Adrenal gland (tissue), 12 donors: ENCODE measurements around the gene AKAP1. TPM values are rescaled to one million over a fixed set of nuclear protein-coding genes. Genes with fewer than 3 reads are reported as not detected.
A peak's percentile ranks its signal among the peaks of the same experiment; 100 is the strongest.

Experiments
- DNase-seq, 7 donors: peaks; one replicate each; pipeline ENCODE4 v3.0.0-alpha.2; 2019 to 2020
- H3K27ac ChIP-seq, 5 donors: fragments of 200-600 bp; sonication (generic) in 4 of 5; 1 replicate in 3 of 5; 2 replicates in 2 of 5; pipeline versions ENCODE4 v1.5.1 to v1.8.0; 2016 to 2020; ENCODE audit warnings: mild to moderate bottlenecking in 1 of 5
- H3K27me3 ChIP-seq: fragments of 200-600 bp; 2 replicates; pipeline ENCODE4 v1.8.0; 2021
- H3K36me3 ChIP-seq, 2 donors: fragments of 200-600 bp; replicated peaks in 1 of 2; 1 replicate in 1 of 2; 2 replicates in 1 of 2; pipeline versions ENCODE4 v1.5.1 to v1.8.0; 2018 to 2022
- H3K4me1 ChIP-seq, 2 donors: fragments of 200-600 bp; replicated peaks in 1 of 2; 1 replicate in 1 of 2; 2 replicates in 1 of 2; pipeline versions ENCODE4 v1.5.1 to v1.8.0; 2018 to 2021
- H3K4me3 ChIP-seq, 4 donors: fragments of 200-600 bp; sonication (generic) in 3 of 4; one replicate each; pipeline ENCODE4 v1.5.1; 2016 to 2018
- H3K9me3 ChIP-seq, 3 donors: fragments of 200-600 bp; sonication (generic) in 1 of 3; replicated peaks in 1 of 3; 1 replicate in 2 of 3; 2 replicates in 1 of 3; pipeline versions ENCODE4 v1.5.1 to v1.8.0; 2016 to 2021
- CTCF ChIP-seq, 6 experiments: fragments of 450-650 bp in 4 of 6; fragments of 200-600 bp in 2 of 6; sonication (generic) in 1 of 6; IDR thresholded peaks; 1 replicate in 5 of 6; 2 replicates in 1 of 6; pipeline versions ENCODE4 v1.5.1 to v1.8.0; 2016 to 2021; ENCODE audit warnings: antibody characterized with exemption in 6 of 6, mild to moderate bottlenecking in 2 of 6, moderate library complexity in 1 of 6
- POLR2A ChIP-seq, 2 donors: fragments of 450-650 bp; IDR thresholded peaks; one replicate each; pipeline ENCODE4 v1.6.1; 2017; ENCODE audit warnings: antibody characterized with exemption in 2 of 2, mild to moderate bottlenecking in 2 of 2, moderate library complexity in 1 of 2
- WGBS, 4 donors: extraction: QIAGEN DNeasy Blood & Tissue Kit in 2 of 4; methylation state at CpG; one replicate each; pipeline versions ENCODE4 v1.1.5 to v1.1.7; 2013 to 2017; 5-methylcytosine and 5-hydroxymethylcytosine counted together
- intact Hi-C, 2 donors: fragments of 100-400 bp; cut with DNase I; formaldehyde crosslinking; loops; one replicate each; pipeline versions ENCODE4 v1.14.1 to v1.15.0; 2022 to 2023
- polyA plus RNA-seq, 3 donors: library from polyadenylated mRNA; stranded (reverse); fragments of 200-250 nt in 2 of 3; fragments of 350-450 nt in 1 of 3; fragmentation: Illumina TruSeq in 1 of 3; extraction: RNeasy Lipid Tissue Mini Kit (QIAGEN cat#74804) in 1 of 3; gene quantifications; one replicate each; pipeline ENCODE4 v1.2.3, GENCODE V29; 2013 to 2014
- total RNA-seq, 9 donors: library from RNA; depleted of rRNA in 4 of 9; stranded (reverse); fragments of >200 nt in 4 of 9; fragments of 120-200 nt in 1 of 9; fragmentation: NEBNext Ultra II Directional in 1 of 9; extraction: Animal tissue kit (Norgen Biotek cat#: 25700) in 1 of 9; gene quantifications; one replicate each; pipeline versions ENCODE4 v1.1.0 to v1.2.4, GENCODE V29; 2013 to 2023
- donor health status: healthy with polysubstance abuse.
- donor health status: Bipolar disorder and iron deficiency.
- donor health status: DM: yes; HTN: yes; CAD: no.
- donor health status: DM: no; HTN: no; CAD: no.
- donor health status: DM: no; HTN: no; CAD: no.
- donor health status: DM: yes; HTN: yes; CAD: no.

Gene AKAP1
- total and polyA plus RNA-seq, 12 donors, result 14.0 to 259 (median 29.4) TPM

- intact Hi-C loops, result loop anchor here in 1 of 2 donors (10.0 kb wide), 1 partner anchor 994 kb away; no protein-coding TSS in a partner anchor
Observed at GRCh38 chr17:57120814-57121213, 35.8 kb downstream of the AKAP1 start.

GRCh38 chr17:57121308-57122042, 36.4 kb downstream of the AKAP1 start:
- peaks cover 0 to 38% of the 10 kb centered on the region in 2 donors for H3K36me3 ChIP-seq
- TF ChIP-seq CTCF (IDR thresholded peaks at IDR 0.05) (peak; percentile 32 to 56 (median 50)), POLR2A (IDR thresholded peaks at IDR 0.05) (no peak)
- H3K4me1 ChIP-seq, result peaks cover 6 to 15% of the 10 kb centered on the region in 2 donors
- no peak overlapping the region for H3K4me3 ChIP-seq
- intact Hi-C loops, result loop anchor here in 1 of 2 donors (10.0 kb wide), 1 partner anchor 993 kb away; no protein-coding TSS in a partner anchor
- no peaks in the 10 kb centered on the region for H3K27me3 ChIP-seq
- WGBS, 4 donors, result 47 to 52% (median 51%) methylated on average over 11 to 12 of the region's 12 CpGs
- H3K27ac ChIP-seq, result peak overlapping the region in 1 of 5 donors; percentile 12
- peak; percentile 50 to 83 (median 73) for DNase-seq
- H3K9me3 ChIP-seq, result no peaks in the 10 kb centered on the region

More at GRCh38 chr17:57120814-57121213, 35.8 kb downstream of the AKAP1 start:
- peak in 2 of 7 donors; percentile 26 to 63 for DNase-seq
- Histone ChIP-seq H3K27me3 (no peaks in the 10 kb centered on the region), H3K4me1 (peaks cover 6 to 15% of the 10 kb centered on the region in 2 donors), H3K36me3 (peaks cover 0 to 45% of the 10 kb centered on the region in 2 donors), H3K27ac (peak overlapping the region in 1 of 5 donors; percentile 15), H3K9me3 (no peaks in the 10 kb centered on the region), H3K4me3 (no peak overlapping the region)
- TF ChIP-seq CTCF (IDR thresholded peaks at IDR 0.05) (no peak), POLR2A (IDR thresholded peaks at IDR 0.05) (no peak)

- TF ChIP-seq CTCF (IDR thresholded peaks at IDR 0.05) (no peak), POLR2A (IDR thresholded peaks at IDR 0.05) (no peak)
- H3K9me3 ChIP-seq, result no peaks in the 10 kb centered on the region
Observed at GRCh38 chr17:57124053-57124452, 39.0 kb downstream of the AKAP1 start.

GRCh38 chr17:57125406-57125805, 40.4 kb downstream of the AKAP1 start:
- DNase-seq, result no peak
- Histone ChIP-seq H3K9me3 (no peaks in the 10 kb centered on the region), H3K4me1 (peaks cover 6 to 14% of the 10 kb centered on the region in 2 donors), H3K4me3 (no peak overlapping the region), H3K36me3 (peaks cover 0 to 8% of the 10 kb centered on the region in 2 donors), H3K27me3 (no peaks in the 10 kb centered on the region), H3K27ac (no peak overlapping the region)
- intact Hi-C loops, result loop anchor here in 1 of 2 donors (5.0 to 10.0 kb wide), 2 partner anchors 622 to 989 kb away; partner anchors contain the start of gene CCDC182
- WGBS, 4 donors, result 93 to 100% (median 97%) methylated on average over 2 of the region's 2 CpGs
- TF ChIP-seq CTCF (IDR thresholded peaks at IDR 0.05) (no peak), POLR2A (IDR thresholded peaks at IDR 0.05) (no peak)

More at GRCh38 chr17:57124053-57124452, 39.0 kb downstream of the AKAP1 start:
- Histone ChIP-seq H3K4me3 (no peak overlapping the region), H3K36me3 (peaks cover 0 to 15% of the 10 kb centered on the region in 2 donors), H3K27ac (no peak overlapping the region), H3K4me1 (peaks cover 6 to 15% of the 10 kb centered on the region in 2 donors), H3K27me3 (no peaks in the 10 kb centered on the region)
- DNase-seq, result no peak
- intact Hi-C loops, result loop anchor here in 1 of 2 donors (10.0 kb wide), 1 partner anchor 991 kb away; no protein-coding TSS in a partner anchor
- WGBS, 4 donors, result 68 to 79% (median 71%) methylated on average over 4 of the region's 4 CpGs
